GM21423 (cell line): ENCODE data around the gene FARP1.
"Not testable (repeated sequence)": the region's sequence is repeated elsewhere in the genome, so short reads cannot be mapped to it uniquely, and the experiment has no call there.

ENCODE experiments used
- ATAC-seq: cut with Tn5 transposase; IDR thresholded peaks from one replicate; pipeline ENCODE4 v1.9.1; 2021; ENCODE audit warnings: mild to moderate bottlenecking, moderate library complexity; ENCODE audit not compliant: unreplicated experiment

FARP1 gene

GRCh38 chr13:98222816-98223215 is 79.9 kb downstream of the FARP1 start:
- no peak for ATAC-seq

- no peak for ATAC-seq
These were observed 80.8 kb downstream of the FARP1 start for GRCh38 chr13:98223741-98224140.

GRCh38 chr13:98224557-98224956 is 81.7 kb downstream of the FARP1 start:
- no peak for ATAC-seq

GRCh38 chr13:98225036-98225940 is 82.4 kb downstream of the FARP1 start:
- no peak for ATAC-seq

GRCh38 chr13:98226496-98226895 is 83.6 kb downstream of the FARP1 start:
- ATAC-seq: no peak

GRCh38 chr13:98228661-98229341 is 85.9 kb downstream of the FARP1 start:
- ATAC-seq: no peak

- ATAC-seq: not testable (repeated sequence)
These were observed 87.9 kb downstream of the FARP1 start for GRCh38 chr13:98230762-98231161.

GRCh38 chr13:98232456-98232855 is 89.6 kb downstream of the FARP1 start:
- ATAC-seq: no peak

- no peak for ATAC-seq
These were observed 90.2 kb downstream of the FARP1 start for GRCh38 chr13:98233127-98233526.

GRCh38 chr13:98234348-98234747 is 91.5 kb downstream of the FARP1 start:
- ATAC-seq: no peak

GRCh38 chr13:98236197-98236596 is 93.3 kb downstream of the FARP1 start:
- ATAC-seq: no peak

GRCh38 chr13:98237331-98237730 is 94.4 kb downstream of the FARP1 start:
- ATAC-seq: no peak

GRCh38 chr13:98239162-98240076 is 96.5 kb downstream of the FARP1 start:
- ATAC-seq: no peak

GRCh38 chr13:98240135-98240534 is 97.2 kb downstream of the FARP1 start:
- no peak for ATAC-seq

GRCh38 chr13:98240974-98241373 is 98.1 kb downstream of the FARP1 start:
- ATAC-seq: no peak

GRCh38 chr13:98241976-98242375 is 99.1 kb downstream of the FARP1 start:
- ATAC-seq: no peak

- no peak for ATAC-seq
These were observed 99.5 kb downstream of the FARP1 start for GRCh38 chr13:98242403-98242802.

- ATAC-seq: no peak
These were observed 101.0 kb downstream of the FARP1 start for GRCh38 chr13:98243929-98244272.

- ATAC-seq: no peak
These were observed 103.8 kb downstream of the FARP1 start for GRCh38 chr13:98246538-98247172.

GRCh38 chr13:98251708-98252107 is 108.8 kb downstream of the FARP1 start:
- ATAC-seq: no peak
